SU-DHL-6 (cell line): ENCODE data around the gene RASGRP4.
"Not testable (repeated sequence)": the region's sequence is repeated elsewhere in the genome, so short reads cannot be mapped to it uniquely, and the experiment has no call there.

ENCODE experiments used
- H2AFZ ChIP-seq: fragments of 200-600 bp; sonication (generic); 2 replicates; pipeline ENCODE4 v1.6.1; 2014; ENCODE audit warnings: low read depth, mild to moderate bottlenecking, moderate library complexity, mixed read lengths, antibody characterized with exemption, low read length; ENCODE audit not compliant: severe bottlenecking
- H3F3A ChIP-seq: fragments of 200-600 bp; shearing (Covaris generic); 2 replicates; pipeline ENCODE4 v1.6.0; 2016; ENCODE audit warnings: antibody characterized with exemption, mild to moderate bottlenecking; ENCODE audit not compliant: insufficient read depth
- H3K27ac ChIP-seq: fragments of 200-600 bp; sonication (generic); 2 replicates; pipeline ENCODE4 v1.5.1; 2016; ENCODE audit warnings: low read depth, mild to moderate bottlenecking, low read length, moderate library complexity, mixed read lengths
- H3K27me3 ChIP-seq: fragments of 200-600 bp; sonication (generic), shearing (Covaris generic); 2 replicates; pipeline ENCODE4 v1.6.0; 2014; ENCODE audit warnings: mild to moderate bottlenecking, low read length
- H3K36me3 ChIP-seq: fragments of 200-600 bp; sonication (generic); 2 replicates; pipeline ENCODE4 v1.6.1; 2014; ENCODE audit warnings: mild to moderate bottlenecking, low read length, mixed read lengths
- H3K4me2 ChIP-seq: fragments of 300-600, 200-600 bp; shearing (Covaris generic), sonication (generic); 2 replicates; pipeline ENCODE4 v1.6.0; 2014; ENCODE audit warnings: low read length, low read depth, mild to moderate bottlenecking; ENCODE audit not compliant: poor library complexity, severe bottlenecking
- H3K4me3 ChIP-seq: fragments of 200-600 bp; sonication (generic); 2 replicates; pipeline ENCODE4 v1.5.1; 2014; ENCODE audit warnings: antibody characterized with exemption, low read length, mild to moderate bottlenecking, mixed read lengths; ENCODE audit not compliant: insufficient read depth, poor library complexity, severe bottlenecking
- H3K79me2 ChIP-seq: fragments of 200-600 bp; sonication (generic); 2 replicates; pipeline ENCODE4 v1.6.1; 2014; ENCODE audit warnings: mild to moderate bottlenecking, low read length, moderate library complexity; ENCODE audit not compliant: insufficient read depth
- H3K9ac ChIP-seq: fragments of 200-600 bp; sonication (generic); 2 replicates; pipeline ENCODE4 v1.7.0; 2014; ENCODE audit warnings: mild to moderate bottlenecking, low read length
- H3K9me2 ChIP-seq: fragments of 200-600 bp; sonication (generic); replicated peaks from 2 replicates; pipeline ENCODE4 v1.6.1; 2014; ENCODE audit warnings: low read length; ENCODE audit not compliant: insufficient read depth
- H3K9me3 ChIP-seq: fragments of 200-600 bp; sonication (generic); 2 replicates; pipeline ENCODE4 v1.6.1; 2014; ENCODE audit warnings: low read length, mixed read lengths; ENCODE audit not compliant: insufficient read depth
- H4K20me1 ChIP-seq: fragments of 200-600 bp; sonication (generic); 2 replicates; pipeline ENCODE4 v1.6.1; 2014; ENCODE audit warnings: low read depth, mild to moderate bottlenecking, antibody characterized with exemption, low read length, moderate library complexity, mixed read lengths
- CTCF ChIP-seq: fragments of 200-600 bp; sonication (generic); IDR thresholded peaks from one replicate; pipeline ENCODE4 v1.5.1; 2017; ENCODE audit warnings: antibody characterized with exemption, mild to moderate bottlenecking, low read length, moderate library complexity; ENCODE audit not compliant: insufficient read depth, poor library complexity, severe bottlenecking
- EZH2phosphoT487 ChIP-seq: fragments of 200-600 bp; sonication (generic), shearing (Covaris generic); conservative IDR thresholded peaks from 2 replicates; pipeline ENCODE4 v1.6.1; 2018; ENCODE audit warnings: mild to moderate bottlenecking, antibody characterized with exemption, low read length, moderate library complexity, mixed read lengths

Gene RASGRP4

GRCh38 chr19:38429055-38429810 lies 3.2 kb upstream of the RASGRP4 start:
- Histone ChIP-seq H3K27ac (no peak overlapping the region), H3F3A (no peaks in the 10 kb centered on the region), H3K9ac (no peak overlapping the region), H4K20me1 (no peaks in the 10 kb centered on the region), H3K9me2 (no peaks in the 10 kb centered on the region), H3K9me3 (no peaks in the 10 kb centered on the region), H3K4me2 (no peak overlapping the region), H3K79me2 (no peaks in the 10 kb centered on the region), H3K36me3 (no peaks in the 10 kb centered on the region), H2AFZ (no peak overlapping the region), H3K4me3 (no peak overlapping the region), H3K27me3 (no peaks in the 10 kb centered on the region)
- no peak for TF ChIP-seq CTCF
- no peak for TF ChIP-seq EZH2phosphoT487

- H3K27ac ChIP-seq, H4K20me1 ChIP-seq, H3K4me2 ChIP-seq, H3K79me2 ChIP-seq, H3F3A ChIP-seq, H3K9me2 ChIP-seq, H2AFZ ChIP-seq, H3K27me3 ChIP-seq, H3K9ac ChIP-seq, H3K36me3 ChIP-seq, H3K9me3 ChIP-seq, H3K4me3 ChIP-seq: not testable (repeated sequence)
These were observed 1.1 kb upstream of the RASGRP4 start for GRCh38 chr19:38427035-38427677.

- Histone ChIP-seq H3K9me3 (no peaks in the 10 kb centered on the region), H3F3A (no peaks in the 10 kb centered on the region), H3K4me2 (no peak overlapping the region), H3K27me3 (no peaks in the 10 kb centered on the region), H3K9ac (no peak overlapping the region), H2AFZ (no peak overlapping the region), H3K79me2 (no peaks in the 10 kb centered on the region), H4K20me1 (no peaks in the 10 kb centered on the region), H3K4me3 (no peak overlapping the region), H3K9me2 (no peaks in the 10 kb centered on the region), H3K27ac (no peak overlapping the region), H3K36me3 (no peaks in the 10 kb centered on the region)
- TF ChIP-seq EZH2phosphoT487, result no peak
- no peak for TF ChIP-seq CTCF
These were observed 703 bp downstream of the RASGRP4 start for GRCh38 chr19:38425222-38425809.

GRCh38 chr19:38424272-38424671 lies 1.7 kb downstream of the RASGRP4 start:
- Histone ChIP-seq H3K27ac (no peak overlapping the region), H3K4me3 (no peak overlapping the region), H3K79me2 (no peaks in the 10 kb centered on the region), H3K9me3 (no peaks in the 10 kb centered on the region), H2AFZ (no peak overlapping the region), H4K20me1 (no peaks in the 10 kb centered on the region), H3K4me2 (no peak overlapping the region), H3K36me3 (no peaks in the 10 kb centered on the region), H3K9ac (no peak overlapping the region), H3F3A (no peaks in the 10 kb centered on the region), H3K9me2 (no peaks in the 10 kb centered on the region), H3K27me3 (no peaks in the 10 kb centered on the region)
- no peak for TF ChIP-seq CTCF
- no peak for TF ChIP-seq EZH2phosphoT487
